Natural killer cell (primary cell): ENCODE measurements around the gene ELOB. TPM values are rescaled to one million over a fixed set of nuclear protein-coding genes. Genes with fewer than 3 reads are reported as not detected.

Experiments
- ATAC-seq, 3 donors: fragments of 150-1000 bp in 2 of 3; fragments of 200-7000 bp in 1 of 3; cut with Tn5 transposase; 1 replicate in 1 of 3; 2 replicates in 2 of 3; pipeline ENCODE4 v1.10.0; 2021; ENCODE audit warnings: mild to moderate bottlenecking in 2 of 3, moderate library complexity in 2 of 3
- DNase-seq, 2 donors: peaks; one replicate each; pipeline versions ENCODE4 v3.0.0 to v3.0.0-alpha.2; 2013 to 2021; ENCODE audit warnings: mixed read lengths in 1 of 2
- H3K27ac ChIP-seq: one replicate; pipeline ENCODE4 v1.5.1; 2013; ENCODE audit warnings: mild to moderate bottlenecking, low read length
- H3K27me3 ChIP-seq: one replicate; pipeline ENCODE4 v1.6.1; 2013; ENCODE audit warnings: low read length; ENCODE audit not compliant: control insufficient read depth, insufficient read depth
- H3K36me3 ChIP-seq: one replicate; pipeline ENCODE4 v1.6.1; 2013; ENCODE audit warnings: low read length; ENCODE audit not compliant: control insufficient read depth, insufficient read depth
- H3K4me1 ChIP-seq: one replicate; pipeline ENCODE4 v1.6.1; 2013; ENCODE audit warnings: low read length; ENCODE audit not compliant: control insufficient read depth, insufficient read depth
- H3K4me3 ChIP-seq: one replicate; pipeline ENCODE4 v1.5.1; 2013; ENCODE audit warnings: low read length
- H3K9me3 ChIP-seq: one replicate; pipeline ENCODE4 v1.6.1; 2013; ENCODE audit warnings: low read length; ENCODE audit not compliant: control insufficient read depth, insufficient read depth
- H3K27ac Mint-ChIP-seq, 2 donors: one replicate each; pipeline ENCODE4 v1.8.0; 2022; ENCODE audit warnings: mild to moderate bottlenecking in 2 of 2, mixed read lengths in 2 of 2, moderate library complexity in 1 of 2
- H3K27me3 Mint-ChIP-seq, 2 donors: one replicate each; pipeline ENCODE4 v1.8.0; 2022; ENCODE audit warnings: low read depth in 2 of 2, mixed read lengths in 2 of 2
- H3K36me3 Mint-ChIP-seq: one replicate; pipeline ENCODE4 v1.8.0; 2022; ENCODE audit warnings: mixed read lengths
- H3K4me1 Mint-ChIP-seq, 2 donors: one replicate each; pipeline ENCODE4 v1.8.0; 2022; ENCODE audit warnings: mixed read lengths in 2 of 2
- H3K4me3 Mint-ChIP-seq: one replicate; pipeline ENCODE4 v1.8.0; 2022; ENCODE audit warnings: mild to moderate bottlenecking, moderate library complexity, mixed read lengths
- H3K9me3 Mint-ChIP-seq, 2 donors: one replicate each; pipeline ENCODE4 v1.8.0; 2022; ENCODE audit warnings: mixed read lengths in 2 of 2
- WGBS: methylation state at CpG from one replicate; pipeline ENCODE4 v1.1.7; 2013; ENCODE audit warnings: missing lambda C conversion rate; ENCODE audit not compliant: insufficient coverage; 5-methylcytosine and 5-hydroxymethylcytosine counted together
- intact Hi-C: fragments of 100-400 bp; cut with micrococcal nuclease; formaldehyde crosslinking; loops from one replicate; pipeline ENCODE4 v1.14.2; 2022
- total RNA-seq, 4 donors: library from RNA; stranded (reverse); fragments of 120-200 nt in 1 of 4; gene quantifications; one replicate each; pipeline versions ENCODE4 v1.2.3 to v1.2.4, GENCODE V29; 2013 to 2022
- TF ChIP-seq, protein P1 (sequence below): fragments of 200-600 bp; IDR thresholded peaks from one replicate; pipeline ENCODE4 v1.8.0; 2022; ENCODE audit warnings: antibody characterized with exemption

Gene ELOB
- total RNA-seq, 3 donors from 2014 or later (not counting 1 experiment from before 2014, with no cell fraction given) = 146 to 207 (median 161) TPM

DNA sequence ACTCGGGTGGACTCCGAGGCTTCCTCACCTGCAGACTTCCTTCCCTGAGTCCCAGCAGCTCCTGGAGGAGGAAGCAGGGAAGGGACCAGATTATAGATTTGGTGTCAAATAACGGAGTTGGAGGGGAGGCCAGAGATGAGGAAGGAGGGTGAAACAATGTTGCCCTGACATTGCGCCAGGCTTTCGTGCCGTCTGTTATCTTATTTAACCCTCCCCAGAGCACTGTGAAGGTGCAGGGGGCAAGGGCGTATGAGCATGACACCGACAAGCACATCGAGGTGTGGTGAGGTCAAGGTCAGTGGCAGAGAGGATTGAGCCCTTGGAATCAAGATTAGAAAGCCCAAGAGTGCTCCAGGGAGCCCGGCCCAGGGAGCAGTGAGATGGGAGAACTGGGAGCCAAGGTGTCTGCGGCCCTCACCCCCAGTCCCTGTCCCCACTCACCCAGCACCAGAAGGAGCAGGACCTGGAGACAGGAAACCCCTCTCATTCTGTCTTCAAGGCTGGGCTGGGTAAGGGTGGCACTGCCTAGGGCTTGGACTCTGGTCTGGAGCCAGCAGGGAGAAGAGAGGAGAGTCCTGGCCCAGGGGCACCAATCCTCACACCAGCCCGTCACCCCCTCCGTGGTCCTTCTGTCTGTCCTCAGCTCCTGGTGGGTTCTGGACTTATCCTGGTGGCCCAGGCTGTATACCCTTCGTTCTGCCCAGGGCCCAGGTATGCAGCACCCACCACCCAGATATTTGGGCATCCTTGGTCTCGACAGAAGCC is 9.2 kb upstream of the ELOB start:
- no peak overlapping the region for H3K4me3 ChIP-seq
- no peaks in the 10 kb centered on the region for H3K36me3 Mint-ChIP-seq

DNA sequence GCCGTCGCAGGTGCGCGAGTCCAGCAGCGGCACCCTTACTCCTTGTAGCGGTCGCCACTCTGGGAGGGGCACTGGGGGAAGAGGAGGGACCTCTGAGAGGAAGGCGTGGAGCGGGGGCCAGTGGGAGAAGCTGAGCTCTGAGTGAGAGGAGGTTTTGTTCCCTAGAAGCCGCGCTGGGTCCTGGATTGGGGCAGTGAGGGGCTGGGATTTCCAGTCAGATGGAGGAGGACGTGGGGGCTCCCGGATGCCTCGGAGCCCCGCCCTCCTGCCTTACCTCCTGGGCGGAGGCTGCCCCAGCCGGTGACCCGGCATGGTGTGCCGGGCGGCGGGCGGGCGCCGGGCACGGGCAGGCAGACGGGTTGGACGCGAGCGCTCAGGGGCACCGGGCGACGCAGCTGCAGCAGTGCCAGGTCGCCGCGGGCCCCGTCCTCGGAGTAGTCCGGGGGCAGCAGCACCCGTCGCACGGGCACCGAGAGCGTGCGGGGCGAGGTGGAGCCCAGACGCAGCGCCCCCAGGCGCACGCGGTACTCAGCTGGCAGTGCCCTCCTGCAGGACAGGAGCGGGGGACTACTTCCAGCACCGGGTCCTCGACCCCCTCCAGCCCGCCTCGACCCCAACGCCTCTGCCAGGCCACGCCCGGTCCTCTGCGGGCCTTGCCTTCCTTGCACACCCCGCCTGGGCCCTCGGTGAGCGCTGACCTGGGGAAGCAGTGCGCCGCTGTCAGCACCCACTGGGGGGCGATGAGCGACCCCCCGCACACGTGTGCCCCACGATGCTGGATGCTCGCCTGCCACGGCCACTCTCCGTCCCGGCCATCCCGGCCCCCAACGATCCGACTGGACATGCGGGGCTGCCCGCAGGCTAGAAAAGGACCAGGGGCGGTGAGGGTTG is 8.3 kb upstream of the ELOB start:
- no peak overlapping the region for H3K27ac ChIP-seq
- Mint-ChIP-seq H3K9me3 (no peaks in the 10 kb centered on the region), H3K27ac (peak overlapping the region in 1 of 2 donors; percentile 18), H3K4me3 (peak overlapping the region; percentile 82), H3K36me3 (no peaks in the 10 kb centered on the region), H3K27me3 (peaks cover 0 to 13% of the 10 kb centered on the region in 2 donors), H3K4me1 (peaks cover 0 to 21% of the 10 kb centered on the region in 2 donors)
- H3K9me3 ChIP-seq = no peaks in the 10 kb centered on the region
- 13% methylated on average over 79 of the region's 79 CpGs for WGBS
- H3K4me3 ChIP-seq = peak overlapping the region; percentile 33
- ATAC-seq = peak; percentile 53 to 75 (median 75)
- no peaks in the 10 kb centered on the region for H3K36me3 ChIP-seq
- peaks cover 5% of the 10 kb centered on the region for H3K27me3 ChIP-seq
- H3K4me1 ChIP-seq = peaks cover 36% of the 10 kb centered on the region
- DNase-seq = peak; percentile 13 to 64
- intact Hi-C loops = no loop called here
- TF ChIP-seq, protein P1, sequence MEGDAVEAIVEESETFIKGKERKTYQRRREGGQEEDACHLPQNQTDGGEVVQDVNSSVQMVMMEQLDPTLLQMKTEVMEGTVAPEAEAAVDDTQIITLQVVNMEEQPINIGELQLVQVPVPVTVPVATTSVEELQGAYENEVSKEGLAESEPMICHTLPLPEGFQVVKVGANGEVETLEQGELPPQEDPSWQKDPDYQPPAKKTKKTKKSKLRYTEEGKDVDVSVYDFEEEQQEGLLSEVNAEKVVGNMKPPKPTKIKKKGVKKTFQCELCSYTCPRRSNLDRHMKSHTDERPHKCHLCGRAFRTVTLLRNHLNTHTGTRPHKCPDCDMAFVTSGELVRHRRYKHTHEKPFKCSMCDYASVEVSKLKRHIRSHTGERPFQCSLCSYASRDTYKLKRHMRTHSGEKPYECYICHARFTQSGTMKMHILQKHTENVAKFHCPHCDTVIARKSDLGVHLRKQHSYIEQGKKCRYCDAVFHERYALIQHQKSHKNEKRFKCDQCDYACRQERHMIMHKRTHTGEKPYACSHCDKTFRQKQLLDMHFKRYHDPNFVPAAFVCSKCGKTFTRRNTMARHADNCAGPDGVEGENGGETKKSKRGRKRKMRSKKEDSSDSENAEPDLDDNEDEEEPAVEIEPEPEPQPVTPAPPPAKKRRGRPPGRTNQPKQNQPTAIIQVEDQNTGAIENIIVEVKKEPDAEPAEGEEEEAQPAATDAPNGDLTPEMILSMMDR = no peak

More for the DNA sequence above, 9.2 kb upstream of the ELOB start:
- H3K27me3 ChIP-seq = peaks cover 5% of the 10 kb centered on the region
- no peak overlapping the region for H3K27ac Mint-ChIP-seq
- peaks cover 3 to 16% of the 10 kb centered on the region in 2 donors for H3K27me3 Mint-ChIP-seq
- DNase-seq (no peak), ATAC-seq (no peak)
- peak overlapping the region; percentile 35 for H3K4me3 Mint-ChIP-seq
- 68% methylated on average over 14 of the region's 15 CpGs for WGBS
- TF ChIP-seq, protein P1 = no peak
- peaks cover 0 to 18% of the 10 kb centered on the region in 2 donors for H3K4me1 Mint-ChIP-seq
- no peak overlapping the region for H3K27ac ChIP-seq
- H3K36me3 ChIP-seq = no peaks in the 10 kb centered on the region
- H3K9me3 Mint-ChIP-seq = no peaks in the 10 kb centered on the region
- intact Hi-C loops = no loop called here
- peaks cover 28% of the 10 kb centered on the region for H3K4me1 ChIP-seq
- H3K9me3 ChIP-seq = no peaks in the 10 kb centered on the region

DNA sequence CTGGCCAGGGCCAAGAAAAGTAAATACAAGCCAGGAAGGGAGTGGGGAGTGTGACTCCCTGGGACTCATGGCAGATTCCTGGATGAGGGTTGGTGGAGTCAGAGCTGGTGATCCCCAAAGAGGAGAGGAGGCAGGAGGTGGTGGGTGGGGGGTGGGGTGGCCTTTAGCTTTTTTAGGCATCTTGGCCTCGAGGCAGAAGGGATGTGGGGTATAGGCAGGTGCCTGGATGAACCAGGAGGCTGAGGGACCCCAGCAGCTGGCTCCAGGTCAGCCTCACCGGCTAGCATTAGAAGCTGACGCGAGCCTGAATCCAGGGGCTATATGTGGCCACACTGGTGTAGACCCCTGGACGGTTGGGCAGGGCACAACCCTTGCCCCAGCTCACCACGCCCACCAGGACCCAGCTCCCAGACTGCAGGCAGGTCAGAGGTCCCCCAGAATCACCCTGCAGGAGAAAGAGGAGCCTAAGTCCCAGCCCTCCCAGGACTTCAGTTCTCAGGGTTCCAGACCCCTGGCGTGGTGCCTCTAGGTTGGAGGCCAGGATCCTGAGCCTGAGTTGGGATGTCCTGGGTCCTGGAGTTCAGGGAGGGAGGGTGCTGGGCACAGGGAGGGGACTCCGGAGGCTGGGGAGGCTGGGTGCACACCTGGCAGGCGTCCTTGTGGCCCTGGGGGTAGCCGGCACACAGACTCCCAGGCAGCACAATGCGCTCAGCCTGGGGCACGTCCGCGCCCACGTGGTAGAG is 7.4 kb upstream of the ELOB start:
- WGBS = 66% methylated on average over 15 of the region's 15 CpGs
- intact Hi-C loops = no loop called here
- Histone ChIP-seq H3K27me3 (peaks cover 5% of the 10 kb centered on the region), H3K9me3 (no peaks in the 10 kb centered on the region), H3K4me3 (peak overlapping the region; percentile 33), H3K36me3 (no peaks in the 10 kb centered on the region), H3K27ac (no peak overlapping the region), H3K4me1 (peaks cover 44% of the 10 kb centered on the region)
- Mint-ChIP-seq H3K27ac (peak overlapping the region in 1 of 2 donors; percentile 18), H3K9me3 (no peaks in the 10 kb centered on the region), H3K27me3 (peaks cover 0 to 13% of the 10 kb centered on the region in 2 donors), H3K4me1 (peaks cover 0 to 26% of the 10 kb centered on the region in 2 donors), H3K4me3 (peak overlapping the region; percentile 82), H3K36me3 (no peaks in the 10 kb centered on the region)
- DNase-seq (no peak), ATAC-seq (no peak)
- TF ChIP-seq, protein P1 = no peak
